Measurements from ENCODE around the gene CD28.

Gene CD28

GRCh38 chr2:203709416-203710040 is 3.1 kb downstream of the CD28 start:
- Histone ChIP-seq H3K36me3 (ENCODE audit: insufficient read depth, low read length) (no peaks in the 10 kb centered on the region), H4K20me1 (ENCODE audit: insufficient read depth, low read length) (no peaks in the 10 kb centered on the region), H2AFZ (ENCODE audit: low read depth, low read length) (no peak overlapping the region), H3K4me3 (ENCODE audit: low read depth in 1 of 2, low read length in 2 of 2) (no peak overlapping the region), H3K9me3 (ENCODE audit: insufficient read depth, low read length, severe bottlenecking) (no peaks in the 10 kb centered on the region), H3K4me2 (ENCODE audit: insufficient read depth, low read length) (no peak overlapping the region), H3K4me1 (ENCODE audit: insufficient read depth, low read length) (peaks cover 59% of the 10 kb centered on the region), H3K79me2 (ENCODE audit: insufficient read depth, low read length) (no peaks in the 10 kb centered on the region), H3K27ac (ENCODE audit: low read length) (peak overlapping the region; percentile 1; the same call in 1 of the 2 replicates), H3K9ac (ENCODE audit: low read depth, low read length) (no peak overlapping the region), H3K27me3 (ENCODE audit: insufficient read depth, low read length, poor library complexity) (no peaks in the 10 kb centered on the region)
- TF ChIP-seq CTCF (IDR thresholded peaks at IDR 0.05; ENCODE audit: borderline replicate concordance, extremely low read depth, low read length, poor library complexity, severe bottlenecking) (no peak), EZH2 (IDR thresholded peaks at IDR 0.05; ENCODE audit: borderline replicate concordance, low read depth, low read length, severe bottlenecking) (no peak)
- DNase-seq (no peak), ATAC-seq (ENCODE audit: insufficient read depth, low read depth) (no peak)

GRCh38 chr2:203710226-203710625 is 3.8 kb downstream of the CD28 start:
- Histone ChIP-seq H3K4me1 (ENCODE audit: insufficient read depth, low read length) (peaks cover 52% of the 10 kb centered on the region), H3K36me3 (ENCODE audit: insufficient read depth, low read length) (no peaks in the 10 kb centered on the region)

GRCh38 chr2:203710952-203711351 is 4.5 kb downstream of the CD28 start:
- Histone ChIP-seq H3K9me3 (ENCODE audit: insufficient read depth, low read length, severe bottlenecking) (no peaks in the 10 kb centered on the region), H3K9ac (ENCODE audit: low read depth, low read length) (no peak overlapping the region), H3K27me3 (ENCODE audit: insufficient read depth, low read length, poor library complexity) (no peaks in the 10 kb centered on the region), H3K36me3 (ENCODE audit: insufficient read depth, low read length) (no peaks in the 10 kb centered on the region), H3K4me2 (ENCODE audit: insufficient read depth, low read length) (no peak overlapping the region), H3K27ac (ENCODE audit: low read length) (no peak overlapping the region), H4K20me1 (ENCODE audit: insufficient read depth, low read length) (no peaks in the 10 kb centered on the region), H3K4me3 (ENCODE audit: low read depth in 1 of 2, low read length in 2 of 2) (no peak overlapping the region), H3K79me2 (ENCODE audit: insufficient read depth, low read length) (no peaks in the 10 kb centered on the region), H2AFZ (ENCODE audit: low read depth, low read length) (no peak overlapping the region), H3K4me1 (ENCODE audit: insufficient read depth, low read length) (peaks cover 45% of the 10 kb centered on the region)
- DNase-seq (no peak), ATAC-seq (ENCODE audit: insufficient read depth, low read depth) (no peak)
- TF ChIP-seq CTCF (IDR thresholded peaks at IDR 0.05; ENCODE audit: borderline replicate concordance, extremely low read depth, low read length, poor library complexity, severe bottlenecking) (no peak), EZH2 (IDR thresholded peaks at IDR 0.05; ENCODE audit: borderline replicate concordance, low read depth, low read length, severe bottlenecking) (no peak)

More at GRCh38 chr2:203710226-203710625, 3.8 kb downstream of the CD28 start:
- no peak overlapping the region for H2AFZ ChIP-seq (ENCODE audit: low read depth, low read length)
- ATAC-seq (ENCODE audit: insufficient read depth, low read depth) = no peak
- H3K4me3 ChIP-seq (ENCODE audit: low read depth in 1 of 2, low read length in 2 of 2) = no peak overlapping the region
- no peaks in the 10 kb centered on the region for H3K79me2 ChIP-seq (ENCODE audit: insufficient read depth, low read length)
- no peak for DNase-seq
- H3K9me3 ChIP-seq (ENCODE audit: insufficient read depth, low read length, severe bottlenecking) = no peaks in the 10 kb centered on the region
- no peaks in the 10 kb centered on the region for H3K27me3 ChIP-seq (ENCODE audit: insufficient read depth, low read length, poor library complexity)
- TF ChIP-seq CTCF (IDR thresholded peaks at IDR 0.05; ENCODE audit: borderline replicate concordance, extremely low read depth, low read length, poor library complexity, severe bottlenecking) (no peak), EZH2 (IDR thresholded peaks at IDR 0.05; ENCODE audit: borderline replicate concordance, low read depth, low read length, severe bottlenecking) (no peak)
- peak overlapping the region; percentile 31 for H3K27ac ChIP-seq (ENCODE audit: low read length)
- no peaks in the 10 kb centered on the region for H4K20me1 ChIP-seq (ENCODE audit: insufficient read depth, low read length)
- no peak overlapping the region for H3K4me2 ChIP-seq (ENCODE audit: insufficient read depth, low read length)
- H3K9ac ChIP-seq (ENCODE audit: low read depth, low read length) = no peak overlapping the region

Measured in DND-41 (cell line).